Right lobe of liver (tissue), 6 donors: Measurements from ENCODE around the gene NR1D2. TPM values are rescaled to one million over a fixed set of nuclear protein-coding genes. Genes with fewer than 3 reads are reported as not detected.
A peak's percentile ranks its signal among the peaks of the same experiment; 100 is the strongest.

ENCODE experiments used
- ATAC-seq, 4 donors: fragments of 200-7000 bp; cut with Tn5 transposase; one replicate each; pipeline ENCODE4 v1.9.1; 2020; ENCODE audit warnings: mild to moderate bottlenecking in 4 of 4, moderate library complexity in 4 of 4
- DNase-seq, 3 donors: peaks; one replicate each; pipeline ENCODE4 v3.0.0-alpha.2; 2020
- H3K27ac ChIP-seq, 3 donors: fragments of 200-600 bp; one replicate each; pipeline ENCODE4 v1.8.0; 2022
- H3K27me3 ChIP-seq, 2 donors: fragments of 200-600 bp; one replicate each; pipeline ENCODE4 v1.8.0; 2022
- H3K36me3 ChIP-seq, 4 donors: fragments of 200-600 bp; sonication (generic) in 1 of 4; one replicate each; pipeline versions ENCODE4 v1.5.1 to v1.8.0; 2017 to 2022; ENCODE audit warnings: control low read depth in 1 of 4
- H3K4me1 ChIP-seq, 4 donors: fragments of 200-600 bp; sonication (generic) in 1 of 4; one replicate each; pipeline versions ENCODE4 v1.5.1 to v1.8.0; 2017 to 2022; ENCODE audit warnings: control low read depth in 1 of 4
- H3K4me3 ChIP-seq, 3 donors: fragments of 200-600 bp; one replicate each; pipeline ENCODE4 v1.8.0; 2022
- H3K9me3 ChIP-seq, 4 donors: fragments of 200-600 bp; sonication (generic) in 1 of 4; one replicate each; pipeline versions ENCODE4 v1.5.1 to v1.8.0; 2017 to 2022; ENCODE audit warnings: control low read depth in 1 of 4
- POLR2A ChIP-seq: fragments of 450-650 bp; IDR thresholded peaks from one replicate; pipeline ENCODE4 v1.6.1; 2017; ENCODE audit warnings: antibody characterized with exemption, mild to moderate bottlenecking
- WGBS: methylation state at CpG from one replicate; pipeline ENCODE4 v1.1.6; 2018; ENCODE audit warnings: low coverage, low lambda C conversion rate; ENCODE audit not compliant: insufficient coverage; ENCODE audit errors: missing lambda C conversion rate; 5-methylcytosine and 5-hydroxymethylcytosine counted together
- intact Hi-C, 2 donors: fragments of 100-400 bp; cut with DNase I; formaldehyde crosslinking; loops; one replicate each; pipeline versions ENCODE4 v1.11.2 to v1.14.1; 2022
- total RNA-seq, 6 experiments: library from RNA; depleted of rRNA in 2 of 6; stranded (reverse); fragments of >200 nt in 2 of 6; fragmentation: NEBNext Ultra II Directional in 3 of 6; extraction: Animal tissue kit (Norgen Biotek cat#: 25700) in 3 of 6; gene quantifications; one replicate each; pipeline versions ENCODE4 v1.1.0 to v1.2.4, GENCODE V29; 2016 to 2023
- TF ChIP-seq, protein P1 (sequence below), 4 donors: fragments of 200-600 bp in 3 of 4; fragments of 450-650 bp in 1 of 4; IDR thresholded peaks; one replicate each; pipeline versions ENCODE4 v1.5.1 to v1.8.0; 2016 to 2022; ENCODE audit warnings: antibody characterized with exemption in 4 of 4, mild to moderate bottlenecking in 2 of 4
- donor health status: DM: no; HTN: yes; CAD: no.
- donor health status: DM: no; HTN: no; CAD: no.
- donor health status: DM: no; HTN: no; CAD: no.
- donor health status: DM: no; HTN: yes; CAD: no.
- donor health status: DM: no; HTN: yes; CAD: no.

Gene NR1D2
- total RNA-seq, 6 experiments from 2014 or later = 13.0 to 34.8 (median 18.2) TPM

DNA sequence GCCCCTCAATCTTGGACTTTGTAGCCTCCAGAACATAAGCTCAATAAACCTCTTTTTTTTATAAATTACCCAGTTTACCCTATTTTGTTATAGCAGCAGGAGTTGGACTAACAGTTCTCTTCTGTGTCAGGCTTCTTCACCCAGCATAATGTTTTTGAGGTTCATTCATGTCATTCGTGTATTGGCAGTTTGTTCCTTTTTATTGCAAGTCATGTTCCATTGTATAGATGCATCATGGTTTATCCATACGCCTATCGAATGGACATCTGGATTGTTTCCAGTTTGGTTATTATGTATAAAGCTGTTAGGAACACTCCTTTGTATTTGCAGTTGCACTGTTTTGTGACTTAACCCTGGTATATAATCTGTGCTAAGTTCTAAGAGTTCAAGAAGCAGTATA lies 39.8 kb downstream of the NR1D2 start:
- TF ChIP-seq, protein P1, sequence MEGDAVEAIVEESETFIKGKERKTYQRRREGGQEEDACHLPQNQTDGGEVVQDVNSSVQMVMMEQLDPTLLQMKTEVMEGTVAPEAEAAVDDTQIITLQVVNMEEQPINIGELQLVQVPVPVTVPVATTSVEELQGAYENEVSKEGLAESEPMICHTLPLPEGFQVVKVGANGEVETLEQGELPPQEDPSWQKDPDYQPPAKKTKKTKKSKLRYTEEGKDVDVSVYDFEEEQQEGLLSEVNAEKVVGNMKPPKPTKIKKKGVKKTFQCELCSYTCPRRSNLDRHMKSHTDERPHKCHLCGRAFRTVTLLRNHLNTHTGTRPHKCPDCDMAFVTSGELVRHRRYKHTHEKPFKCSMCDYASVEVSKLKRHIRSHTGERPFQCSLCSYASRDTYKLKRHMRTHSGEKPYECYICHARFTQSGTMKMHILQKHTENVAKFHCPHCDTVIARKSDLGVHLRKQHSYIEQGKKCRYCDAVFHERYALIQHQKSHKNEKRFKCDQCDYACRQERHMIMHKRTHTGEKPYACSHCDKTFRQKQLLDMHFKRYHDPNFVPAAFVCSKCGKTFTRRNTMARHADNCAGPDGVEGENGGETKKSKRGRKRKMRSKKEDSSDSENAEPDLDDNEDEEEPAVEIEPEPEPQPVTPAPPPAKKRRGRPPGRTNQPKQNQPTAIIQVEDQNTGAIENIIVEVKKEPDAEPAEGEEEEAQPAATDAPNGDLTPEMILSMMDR (IDR thresholded peaks at IDR 0.05) = no peak
- intact Hi-C loops = no loop called here
- 100% methylated on average over 3 of the region's 3 CpGs for WGBS

DNA sequence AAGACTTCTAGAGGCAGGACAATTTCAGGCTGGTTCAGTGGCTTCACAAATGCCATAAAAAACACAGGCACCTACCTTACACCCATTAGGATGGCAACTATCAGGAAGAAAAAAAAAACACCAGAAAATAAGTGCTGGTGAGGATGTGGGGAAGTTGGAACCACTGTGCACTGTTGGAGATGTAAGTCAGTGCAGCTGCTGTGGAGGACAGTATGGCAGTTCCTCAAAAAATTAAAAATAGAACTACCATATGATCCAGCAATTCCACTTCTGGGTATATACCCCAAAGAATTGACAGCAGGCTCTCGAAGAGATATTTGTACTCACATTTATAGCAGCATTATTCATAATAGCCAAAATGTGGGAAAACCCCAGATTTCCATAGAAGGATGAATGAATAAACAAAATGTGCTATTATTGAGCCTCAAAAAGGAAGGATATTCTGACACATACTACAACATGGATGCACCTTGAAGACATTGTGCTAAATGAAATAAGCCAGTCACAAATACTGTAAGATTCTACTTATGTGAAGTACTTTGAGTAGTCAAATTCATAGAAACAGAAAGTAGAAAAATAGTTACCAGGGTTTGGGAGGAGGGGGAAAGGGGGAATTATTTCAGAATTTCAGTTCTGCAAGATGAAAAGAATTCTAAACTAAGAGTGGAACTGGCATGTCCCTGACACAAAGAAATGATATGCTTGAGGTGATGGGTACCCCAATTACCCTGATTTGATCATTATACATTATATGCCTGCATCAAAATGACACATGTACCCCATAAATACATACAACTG lies 40.9 kb downstream of the NR1D2 start:
- DNase-seq = no peak
- Histone ChIP-seq H3K27ac (no peak overlapping the region), H3K36me3 (no peaks in the 10 kb centered on the region), H3K27me3 (no peaks in the 10 kb centered on the region), H3K9me3 (no peaks in the 10 kb centered on the region), H3K4me1 (no peaks in the 10 kb centered on the region), H3K4me3 (no peak overlapping the region)
- no peak for TF ChIP-seq POLR2A
- TF ChIP-seq, protein P1 (IDR thresholded peaks at IDR 0.05) = no peak
- no peak for ATAC-seq
- intact Hi-C loops = no loop called here
- WGBS = 57% methylated on average over 1 of the region's 1 CpG

More for the DNA sequence above, 39.8 kb downstream of the NR1D2 start:
- DNase-seq = no peak
- Histone ChIP-seq H3K36me3 (no peaks in the 10 kb centered on the region), H3K27me3 (no peaks in the 10 kb centered on the region), H3K27ac (no peak overlapping the region), H3K4me1 (no peaks in the 10 kb centered on the region), H3K9me3 (no peaks in the 10 kb centered on the region), H3K4me3 (no peak overlapping the region)
- ATAC-seq = no peak

DNA sequence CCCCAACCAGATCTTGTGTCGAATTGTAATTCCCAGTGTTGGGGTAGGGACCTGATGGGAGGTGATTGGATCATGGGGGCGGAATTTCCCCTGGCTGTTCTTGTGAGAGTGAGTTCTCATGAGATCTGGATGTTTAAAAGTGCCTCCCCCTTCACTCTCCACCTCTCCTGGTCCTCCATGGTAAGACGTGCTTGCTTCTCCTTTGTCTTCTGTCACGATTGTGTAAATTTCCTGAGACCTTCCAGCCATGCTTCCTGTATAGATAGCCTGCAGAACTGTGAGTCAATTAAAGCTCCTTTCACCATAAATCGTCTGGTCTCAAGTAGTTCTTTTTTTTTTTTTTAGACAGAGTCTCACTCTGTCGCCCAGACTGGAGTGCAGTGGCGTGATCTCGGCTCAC lies 42.3 kb downstream of the NR1D2 start:
- ATAC-seq (peak in 3 of 4 donors; percentile 24 to 51 (median 30)), DNase-seq (no peak)
- intact Hi-C loops = no loop called here
- Histone ChIP-seq H3K4me3 (no peak overlapping the region), H3K4me1 (no peaks in the 10 kb centered on the region), H3K27me3 (no peaks in the 10 kb centered on the region), H3K27ac (no peak overlapping the region), H3K36me3 (no peaks in the 10 kb centered on the region), H3K9me3 (no peaks in the 10 kb centered on the region)
- WGBS = 65% methylated on average over 7 of the region's 8 CpGs
- TF ChIP-seq, protein P1 (IDR thresholded peaks at IDR 0.05) = no peak
- TF ChIP-seq POLR2A = no peak

DNA sequence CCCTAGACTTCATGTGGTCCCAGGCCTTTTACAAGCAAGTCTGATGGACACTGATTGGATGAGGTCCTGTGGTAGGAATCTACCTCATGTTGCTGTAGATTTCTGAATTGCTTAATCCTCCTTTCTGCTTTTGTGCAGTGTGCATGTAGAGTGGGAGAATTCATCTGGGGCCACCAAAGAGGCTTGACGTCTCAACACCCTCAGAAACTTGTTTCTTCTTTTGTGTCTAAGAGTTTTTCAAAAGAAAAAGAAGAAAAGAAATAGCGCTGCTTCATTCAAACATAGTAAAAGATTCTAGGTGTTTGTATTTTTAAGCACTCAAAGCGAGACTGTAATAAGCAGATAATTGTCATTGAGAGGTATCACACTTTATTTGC lies 46.2 kb downstream of the NR1D2 start:
- DNase-seq = no peak
- no peak for ATAC-seq
- 68% methylated on average over 3 of the region's 3 CpGs for WGBS
- Histone ChIP-seq H3K27me3 (no peaks in the 10 kb centered on the region), H3K27ac (no peak overlapping the region), H3K36me3 (no peaks in the 10 kb centered on the region), H3K4me1 (no peaks in the 10 kb centered on the region), H3K9me3 (no peaks in the 10 kb centered on the region), H3K4me3 (no peak overlapping the region)
- TF ChIP-seq POLR2A = no peak
- TF ChIP-seq, protein P1 (IDR thresholded peaks at IDR 0.05) = no peak
- intact Hi-C loops = no loop called here
